GM18858 (cell line): ENCODE data around the gene ADAP1.

Experiments used
- ATAC-seq: cut with Tn5 transposase; IDR thresholded peaks from one replicate; pipeline ENCODE4 v1.9.1; 2021; ENCODE audit not compliant: unreplicated experiment

ADAP1 gene

DNA sequence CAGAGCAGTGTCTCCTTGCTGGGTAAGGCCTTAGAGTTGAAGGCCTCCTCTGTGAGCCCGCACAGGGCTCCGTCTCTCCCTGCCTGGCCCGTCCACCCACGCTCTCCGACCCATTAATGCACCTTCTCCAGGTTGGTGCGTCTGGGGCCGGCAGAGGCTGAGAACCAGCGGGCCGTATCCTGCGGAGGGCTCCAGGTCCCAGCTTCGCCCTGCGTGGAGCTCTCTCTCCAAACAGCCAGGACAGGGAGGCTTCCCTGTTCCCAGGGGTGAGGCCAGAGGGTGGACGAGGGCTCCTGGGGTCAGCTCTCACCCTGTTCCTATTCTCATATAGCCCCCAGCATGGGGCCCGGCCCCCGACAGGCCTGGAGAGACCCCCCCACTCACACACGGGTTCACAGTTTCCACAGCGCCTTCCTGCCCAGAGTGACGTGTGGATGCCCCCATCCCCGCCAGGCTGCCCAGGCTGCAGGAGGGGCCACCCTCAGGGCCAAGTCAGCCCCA is 43.5 kb downstream of the ADAP1 start:
- no peak for ATAC-seq

- no peak for ATAC-seq
Measured at GRCh38 chr7:910441-910861, 44.0 kb downstream of the ADAP1 start.

GRCh38 chr7:909358-910329 is 44.8 kb downstream of the ADAP1 start:
- no peak for ATAC-seq

- peak; percentile 60 for ATAC-seq
Measured at GRCh38 chr7:908591-909357, 45.7 kb downstream of the ADAP1 start.

DNA sequence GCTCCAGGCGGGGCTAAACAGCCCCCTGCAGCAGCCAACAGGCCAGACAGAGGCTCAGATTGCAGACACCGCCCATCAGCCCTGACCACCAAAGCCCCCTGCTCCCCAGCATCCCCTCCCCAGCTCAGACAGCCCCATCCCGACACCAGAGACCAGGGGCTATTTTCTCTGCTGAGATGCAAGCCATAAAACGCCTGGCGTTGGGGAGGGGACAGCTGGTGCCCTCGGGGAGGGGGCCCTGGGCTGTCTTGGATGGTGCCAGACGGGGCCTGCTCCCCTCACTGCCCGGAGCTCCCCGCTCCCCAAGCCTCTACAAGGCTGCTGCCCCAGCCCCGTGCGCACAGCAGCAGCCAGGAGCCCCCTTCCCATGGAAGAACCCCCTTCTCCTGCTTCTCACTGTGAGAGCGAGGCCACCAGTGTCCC is 46.3 kb downstream of the ADAP1 start:
- no peak for ATAC-seq

DNA sequence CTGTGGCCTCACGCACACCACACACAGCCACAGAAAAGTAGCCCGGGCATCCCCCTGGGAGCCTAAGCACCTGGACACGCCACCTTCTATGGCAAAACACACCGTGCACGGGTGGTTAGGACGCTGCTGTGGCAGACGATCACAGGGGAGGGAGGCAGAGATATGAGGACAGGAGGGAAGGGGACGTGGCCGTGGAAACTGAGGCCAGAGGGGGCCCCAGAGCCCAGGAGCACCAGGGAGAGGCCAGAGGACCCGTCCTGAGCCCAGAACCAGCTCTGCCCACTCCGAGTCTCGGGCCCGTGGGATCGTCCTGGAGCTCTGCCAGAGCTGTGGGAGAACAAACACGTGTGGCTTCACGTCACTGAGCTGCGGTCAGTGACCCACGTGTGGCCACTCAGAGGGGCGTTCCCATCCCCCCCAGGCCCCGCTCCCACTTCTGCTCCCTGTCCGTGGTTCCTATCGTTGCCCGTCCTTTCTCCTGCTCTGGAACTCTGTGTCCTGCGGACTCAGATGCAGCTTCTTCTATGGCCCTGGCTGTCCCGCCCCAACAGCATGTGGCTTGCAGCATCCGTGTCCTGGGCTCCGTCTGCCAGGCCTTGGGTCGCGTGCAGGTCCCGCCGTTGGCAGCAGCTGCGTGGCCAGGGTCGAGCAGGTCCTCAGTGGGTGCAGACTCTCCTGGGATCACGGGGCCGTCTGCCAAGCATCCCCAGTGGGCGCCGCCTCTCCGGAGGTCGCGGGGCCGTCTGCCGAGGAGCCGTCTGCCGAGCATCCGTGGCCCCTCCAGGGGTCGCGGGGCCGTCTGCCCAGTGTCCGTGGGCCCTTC is 47.1 kb downstream of the ADAP1 start:
- no peak for ATAC-seq

GRCh38 chr7:906776-907157 is 47.7 kb downstream of the ADAP1 start:
- ATAC-seq, result no peak

GRCh38 chr7:904847-905246 is 49.6 kb downstream of the ADAP1 start:
- no peak for ATAC-seq

DNA sequence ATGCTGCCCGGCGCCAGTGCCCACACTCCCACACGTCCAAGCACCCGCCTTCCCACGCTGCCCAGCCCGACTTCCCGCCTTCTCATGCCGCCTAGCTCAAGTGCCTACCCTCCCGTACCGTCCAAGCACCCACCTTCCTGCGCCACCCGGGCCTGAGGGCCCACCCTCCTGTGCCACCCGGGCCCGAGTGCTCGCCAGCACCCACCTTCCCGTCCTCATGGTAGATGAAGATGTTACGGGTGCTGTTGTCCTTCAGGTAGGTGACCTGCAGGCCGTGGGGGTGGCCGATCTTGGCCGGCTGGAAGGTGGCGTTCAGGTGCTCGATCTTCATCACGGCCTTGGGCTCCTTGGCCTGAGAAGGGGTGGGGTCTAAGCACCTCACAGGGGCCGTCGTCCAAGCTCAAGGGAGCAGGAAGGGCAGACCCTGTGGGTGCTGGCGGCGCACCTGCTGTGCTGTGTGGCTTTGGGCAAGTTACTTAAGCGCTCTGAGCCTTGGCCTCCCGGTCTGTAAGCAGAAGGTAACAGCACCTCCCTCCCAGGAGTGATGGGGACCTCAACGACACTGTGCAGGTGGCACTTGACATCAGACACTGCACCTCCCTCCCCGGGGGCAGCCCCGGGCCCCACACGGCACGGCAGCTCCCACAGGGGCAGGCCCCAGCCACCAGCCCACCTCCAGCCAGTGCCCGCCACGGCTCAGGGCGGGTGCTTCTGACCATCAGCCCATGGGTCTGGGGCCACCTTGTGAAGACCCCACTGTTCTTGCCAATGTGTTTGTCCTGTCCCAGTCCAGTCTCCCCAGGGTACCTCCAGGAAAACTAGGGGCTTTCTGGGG is 50.3 kb downstream of the ADAP1 start:
- no peak for ATAC-seq

DNA sequence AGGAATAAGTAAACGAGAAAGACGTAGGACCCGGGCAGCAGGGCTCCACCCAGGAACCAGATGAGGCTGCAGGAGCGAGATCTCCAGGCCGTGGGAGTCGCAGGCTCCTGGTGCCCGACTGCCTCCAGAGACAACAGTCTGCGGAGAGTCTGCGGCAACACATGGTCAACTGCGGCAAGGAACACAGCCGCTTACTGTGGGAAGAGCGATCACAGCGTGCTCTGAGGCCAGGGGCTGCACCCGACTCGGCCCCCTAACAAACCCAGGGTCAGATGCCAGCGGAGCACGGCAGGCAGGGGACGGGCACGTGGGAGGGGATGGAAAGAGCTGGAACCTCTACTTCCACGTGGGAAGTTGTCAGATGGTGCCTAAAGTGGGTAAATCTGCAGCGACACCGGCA is 51.5 kb downstream of the ADAP1 start:
- no peak for ATAC-seq

- ATAC-seq, result no peak
Measured at GRCh38 chr7:901388-902154, 52.9 kb downstream of the ADAP1 start.

DNA sequence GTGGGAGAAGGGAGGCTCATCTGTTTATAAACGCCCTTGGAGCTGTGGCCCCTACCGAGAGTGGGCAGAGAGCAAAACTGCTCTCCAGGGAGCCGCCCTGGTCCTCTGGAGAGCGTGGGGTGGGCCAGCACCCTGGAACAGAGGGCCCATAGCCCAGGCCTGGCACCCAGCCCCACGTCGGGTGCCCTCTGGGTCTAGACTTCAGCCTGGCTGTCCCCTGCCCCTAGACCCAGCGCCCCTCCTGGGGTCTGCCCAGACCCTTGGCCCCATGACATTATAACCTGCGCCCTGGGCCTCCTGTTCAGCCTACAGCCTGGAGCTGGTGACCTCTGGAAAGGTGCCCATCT is 53.5 kb downstream of the ADAP1 start:
- no peak for ATAC-seq

DNA sequence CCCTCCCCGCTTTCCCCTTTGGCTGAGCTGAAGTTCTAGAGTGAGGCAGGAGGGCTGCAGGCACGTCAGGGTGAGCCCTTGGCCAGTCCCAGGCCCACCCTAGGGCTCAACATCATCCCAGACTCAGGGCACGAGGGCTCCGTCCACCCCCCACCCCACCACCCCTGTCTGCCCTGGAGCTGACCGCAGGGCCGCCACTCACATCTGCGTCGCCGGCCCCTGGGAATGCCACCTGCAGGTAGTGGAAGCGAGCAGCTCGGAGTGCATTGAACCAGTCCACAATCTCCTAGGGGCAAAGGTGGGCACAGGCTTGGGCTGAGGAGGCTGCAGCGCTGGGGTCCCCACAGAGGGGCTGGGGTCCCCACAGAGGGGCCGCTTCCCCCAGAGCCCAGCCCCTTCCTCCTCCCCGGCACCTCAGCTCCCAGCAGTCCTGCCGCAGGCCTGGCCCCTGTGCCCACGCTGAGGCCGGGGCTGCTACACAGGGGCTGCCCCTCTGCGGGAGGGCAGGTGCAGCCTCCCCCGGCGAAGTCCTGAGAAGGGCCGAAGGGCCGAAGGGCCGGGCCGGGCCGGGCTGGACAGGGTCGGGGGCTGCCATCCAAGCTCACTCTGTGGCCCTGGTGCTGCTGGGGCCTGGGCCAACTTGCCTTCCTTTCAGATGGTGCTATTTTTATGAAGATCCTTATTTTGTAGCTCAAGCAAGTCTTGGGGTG is 54.0 kb downstream of the ADAP1 start:
- ATAC-seq, result no peak

DNA sequence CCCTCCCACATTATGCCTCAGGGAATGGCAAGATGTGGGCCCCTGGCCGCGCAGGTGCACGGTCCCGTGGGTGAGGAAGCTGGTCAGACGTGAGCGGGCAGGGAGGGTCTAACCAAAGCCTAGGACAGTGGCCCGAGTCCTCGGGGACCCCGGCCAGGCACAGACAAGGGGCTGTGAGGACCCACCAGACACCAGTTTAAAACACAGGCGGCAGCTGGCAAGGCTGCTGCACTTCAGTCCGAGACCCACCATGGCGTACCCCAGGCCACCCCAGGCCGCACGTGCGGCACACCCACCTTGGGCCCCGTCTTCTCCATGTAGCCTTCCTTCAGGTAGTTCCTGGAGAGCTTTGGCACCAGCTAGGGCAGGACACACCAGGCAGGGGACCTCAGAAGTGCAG is 54.7 kb downstream of the ADAP1 start:
- ATAC-seq, result no peak

- no peak for ATAC-seq
Measured at GRCh38 chr7:898855-899681, 55.4 kb downstream of the ADAP1 start.

DNA sequence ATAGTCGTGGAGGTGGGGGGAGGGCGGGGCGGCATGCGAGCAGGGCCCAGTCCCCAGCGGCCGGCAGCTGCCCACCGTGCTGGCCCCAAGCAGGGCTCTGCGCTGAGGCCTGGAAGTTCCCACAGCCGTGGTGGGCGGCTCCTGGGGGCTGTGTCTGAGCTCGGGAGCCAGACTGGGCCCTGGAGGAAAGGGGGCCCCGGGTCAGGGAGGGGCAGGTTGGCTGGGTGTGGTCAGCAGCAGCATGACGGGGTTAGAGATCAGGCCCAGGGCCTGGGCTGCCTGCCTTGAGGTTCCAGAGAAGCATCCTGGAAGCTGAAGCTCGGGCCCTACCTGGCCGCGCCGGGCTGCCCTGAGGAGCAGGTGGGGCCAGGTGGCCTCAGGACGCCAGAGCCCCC is 56.0 kb downstream of the ADAP1 start:
- no peak for ATAC-seq

DNA sequence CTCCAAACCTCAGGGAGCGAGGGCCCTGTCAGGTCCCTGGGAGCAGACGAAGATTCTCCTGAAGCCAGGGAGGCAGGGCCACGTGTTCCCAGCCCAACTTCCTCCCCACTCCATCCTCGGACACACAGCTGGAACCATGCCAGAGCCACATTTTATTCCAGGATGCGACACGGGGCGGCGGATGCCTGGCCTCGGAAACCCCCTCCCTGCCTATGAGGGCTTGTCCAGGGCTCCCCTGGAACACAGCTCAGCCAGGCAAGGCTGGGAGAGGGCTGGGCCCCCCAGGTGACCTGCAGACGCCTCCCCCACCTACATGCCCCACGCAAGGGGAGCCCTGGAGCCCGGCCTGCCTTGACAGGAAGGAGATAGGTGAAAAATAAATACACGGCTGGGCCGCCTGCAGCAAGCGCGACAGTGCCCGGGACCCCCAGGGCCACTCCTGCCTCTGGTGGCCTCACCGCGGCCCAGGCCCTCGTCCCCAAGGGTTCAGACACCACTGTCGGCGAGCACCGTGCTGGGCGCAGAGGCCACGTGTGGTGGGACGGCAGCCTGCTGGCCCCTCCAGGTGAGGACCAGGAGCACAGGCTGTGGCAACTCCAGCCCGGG is 56.6 kb downstream of the ADAP1 start:
- no peak for ATAC-seq

DNA sequence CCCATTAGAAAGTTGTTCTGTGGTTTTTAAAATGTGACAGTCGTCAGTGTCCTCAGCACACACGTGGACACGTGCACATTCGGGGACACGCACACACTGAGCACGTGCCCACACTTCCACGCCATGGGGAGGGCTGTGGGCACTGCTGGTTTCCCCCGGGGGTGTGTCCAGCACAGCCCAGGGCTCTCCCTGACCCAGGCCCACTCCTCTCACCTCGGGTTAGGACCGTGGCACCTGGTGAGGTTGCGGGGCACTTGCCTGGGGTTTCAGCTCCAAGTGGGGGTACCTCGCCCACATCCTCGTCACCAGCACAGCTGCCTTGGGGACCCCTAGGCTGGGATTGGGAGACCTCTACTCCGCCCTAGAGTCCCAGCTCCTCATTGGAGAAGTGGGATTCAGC is 57.4 kb downstream of the ADAP1 start:
- no peak for ATAC-seq
